VCaP (cell line): ENCODE results near the gene SCAMP4.

ENCODE experiments used
- H3K27ac ChIP-seq: fragments of 450-650 bp; 2 replicates; pipeline ENCODE4 v1.5.1; 2017
- TF ChIP-seq, protein P1 (sequence below): fragments of 450-650 bp; conservative IDR thresholded peaks from 2 replicates; pipeline ENCODE4 v1.5.1; 2017; ENCODE audit warnings: mild to moderate bottlenecking, moderate library complexity

The SCAMP4 gene

DNA sequence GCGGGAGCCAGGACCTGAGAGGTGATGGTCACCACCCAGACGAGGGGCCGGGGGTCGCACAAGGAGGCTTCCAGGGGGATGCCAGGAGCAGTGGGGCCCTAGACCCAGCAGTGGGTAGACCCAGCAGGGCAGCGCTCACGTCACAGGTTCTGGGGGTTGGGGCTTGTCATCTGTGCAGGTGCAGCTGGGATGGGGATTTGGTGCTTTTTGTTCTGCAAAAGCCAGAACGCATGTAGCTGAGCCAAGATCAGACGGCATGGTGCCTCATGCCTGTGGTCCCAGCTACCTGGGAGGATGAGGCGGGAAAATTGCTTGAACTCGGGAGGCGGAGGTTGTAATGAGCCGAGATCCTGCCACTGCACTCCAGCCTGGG is 50.9 kb downstream of the SCAMP4 start:
- H3K27ac ChIP-seq = no peak overlapping the region
- TF ChIP-seq, protein P1, sequence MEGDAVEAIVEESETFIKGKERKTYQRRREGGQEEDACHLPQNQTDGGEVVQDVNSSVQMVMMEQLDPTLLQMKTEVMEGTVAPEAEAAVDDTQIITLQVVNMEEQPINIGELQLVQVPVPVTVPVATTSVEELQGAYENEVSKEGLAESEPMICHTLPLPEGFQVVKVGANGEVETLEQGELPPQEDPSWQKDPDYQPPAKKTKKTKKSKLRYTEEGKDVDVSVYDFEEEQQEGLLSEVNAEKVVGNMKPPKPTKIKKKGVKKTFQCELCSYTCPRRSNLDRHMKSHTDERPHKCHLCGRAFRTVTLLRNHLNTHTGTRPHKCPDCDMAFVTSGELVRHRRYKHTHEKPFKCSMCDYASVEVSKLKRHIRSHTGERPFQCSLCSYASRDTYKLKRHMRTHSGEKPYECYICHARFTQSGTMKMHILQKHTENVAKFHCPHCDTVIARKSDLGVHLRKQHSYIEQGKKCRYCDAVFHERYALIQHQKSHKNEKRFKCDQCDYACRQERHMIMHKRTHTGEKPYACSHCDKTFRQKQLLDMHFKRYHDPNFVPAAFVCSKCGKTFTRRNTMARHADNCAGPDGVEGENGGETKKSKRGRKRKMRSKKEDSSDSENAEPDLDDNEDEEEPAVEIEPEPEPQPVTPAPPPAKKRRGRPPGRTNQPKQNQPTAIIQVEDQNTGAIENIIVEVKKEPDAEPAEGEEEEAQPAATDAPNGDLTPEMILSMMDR = no peak

DNA sequence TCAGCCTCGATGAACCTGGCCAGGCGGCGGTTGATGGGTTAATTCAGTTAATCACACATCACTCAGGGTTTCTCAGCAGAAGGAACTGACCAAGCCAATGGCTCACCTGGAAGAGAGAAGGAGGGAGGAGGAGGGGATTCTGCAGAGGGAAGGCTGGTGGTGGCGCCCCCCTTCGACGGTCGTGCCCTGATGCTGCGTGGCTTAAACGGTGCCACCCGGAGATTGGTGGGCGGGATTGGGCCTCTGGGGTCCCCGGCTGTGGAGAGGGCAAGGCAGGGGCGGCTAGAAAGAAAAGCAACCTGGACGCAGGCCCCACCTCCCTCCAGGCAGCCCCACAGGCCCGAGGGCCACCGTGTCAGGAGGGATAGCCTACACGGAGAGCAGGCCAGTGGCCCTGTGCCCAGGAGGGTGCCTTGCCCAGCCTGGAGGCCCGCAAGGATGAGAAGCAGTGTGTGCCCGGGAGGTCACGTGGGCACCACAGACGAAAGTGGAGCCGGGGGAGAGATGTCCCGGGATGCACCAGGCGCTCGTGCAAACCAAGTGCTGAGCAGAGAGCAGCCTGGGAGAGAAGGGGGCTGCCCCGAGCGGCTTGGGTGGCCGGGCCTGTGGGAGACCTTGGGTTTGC is 51.8 kb downstream of the SCAMP4 start:
- no peak overlapping the region for H3K27ac ChIP-seq
- TF ChIP-seq, protein P1 = no peak

DNA sequence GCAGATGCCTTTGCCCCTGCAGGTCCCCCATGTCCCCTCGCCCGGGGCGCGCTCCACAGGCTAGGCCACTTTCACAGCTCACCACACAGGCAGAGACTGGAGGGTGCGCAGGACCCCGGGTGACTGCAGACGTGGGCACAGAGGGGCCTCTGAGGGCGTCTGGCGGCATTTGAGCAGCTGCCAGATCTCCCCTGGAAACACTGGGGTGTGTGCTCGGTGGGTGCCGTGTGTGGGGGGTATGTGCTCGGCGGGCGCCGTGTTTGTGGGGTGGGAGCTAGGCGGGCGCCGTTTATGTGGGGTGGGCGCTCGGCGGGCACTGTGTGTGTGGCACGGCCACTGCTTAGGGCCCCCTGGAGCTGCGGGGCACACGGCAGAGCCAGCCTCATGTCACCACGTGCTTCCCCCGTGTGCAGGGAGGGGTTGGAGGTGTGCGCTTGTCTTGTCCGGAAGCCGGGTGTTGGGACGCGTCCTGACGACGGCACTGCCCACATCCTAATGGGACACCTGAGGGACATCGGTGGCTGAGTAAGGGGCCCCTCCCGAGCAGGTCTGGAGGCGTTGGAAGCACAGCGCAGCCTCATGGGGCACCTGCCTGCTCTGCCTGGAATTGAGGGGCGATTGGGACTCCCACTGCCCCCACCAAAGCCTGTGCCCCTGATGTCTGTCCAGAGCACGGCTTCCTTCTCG is 52.5 kb downstream of the SCAMP4 start:
- TF ChIP-seq, protein P1 = no peak
- no peak overlapping the region for H3K27ac ChIP-seq

DNA sequence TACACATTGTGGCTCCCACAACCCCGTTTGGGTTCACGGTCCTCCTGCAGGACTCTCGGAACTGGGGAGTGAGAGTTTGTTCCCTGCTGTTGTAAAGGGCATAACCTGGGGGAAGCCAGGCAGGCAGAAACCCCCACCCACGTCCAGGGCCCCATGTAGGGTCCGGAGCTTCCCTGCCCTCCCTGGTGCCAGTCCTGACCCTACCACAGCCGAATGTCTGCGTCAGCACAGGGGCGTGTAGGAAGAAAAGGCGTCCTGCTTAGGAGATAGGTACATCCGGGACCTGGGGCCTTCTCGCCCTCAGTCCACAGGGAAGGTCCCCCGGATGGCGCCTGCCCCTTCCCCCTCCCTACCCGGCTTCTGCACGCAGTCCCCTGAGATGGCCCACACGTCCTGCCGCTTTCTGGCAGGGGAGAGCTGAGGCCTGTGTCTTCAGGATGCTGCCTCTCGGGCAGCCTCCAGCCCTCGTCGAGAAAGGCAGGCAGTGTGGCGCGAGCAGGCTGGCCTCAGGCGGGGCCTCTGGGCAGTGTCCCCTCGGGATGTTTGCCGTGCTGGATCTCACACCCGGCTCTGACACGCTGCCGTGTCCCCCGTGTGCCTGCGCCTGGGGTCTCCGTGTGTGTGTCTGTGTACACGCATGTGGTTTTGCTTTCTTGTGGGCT is 54.9 kb downstream of the SCAMP4 start:
- H3K27ac ChIP-seq = no peak overlapping the region
- TF ChIP-seq, protein P1 = no peak

DNA sequence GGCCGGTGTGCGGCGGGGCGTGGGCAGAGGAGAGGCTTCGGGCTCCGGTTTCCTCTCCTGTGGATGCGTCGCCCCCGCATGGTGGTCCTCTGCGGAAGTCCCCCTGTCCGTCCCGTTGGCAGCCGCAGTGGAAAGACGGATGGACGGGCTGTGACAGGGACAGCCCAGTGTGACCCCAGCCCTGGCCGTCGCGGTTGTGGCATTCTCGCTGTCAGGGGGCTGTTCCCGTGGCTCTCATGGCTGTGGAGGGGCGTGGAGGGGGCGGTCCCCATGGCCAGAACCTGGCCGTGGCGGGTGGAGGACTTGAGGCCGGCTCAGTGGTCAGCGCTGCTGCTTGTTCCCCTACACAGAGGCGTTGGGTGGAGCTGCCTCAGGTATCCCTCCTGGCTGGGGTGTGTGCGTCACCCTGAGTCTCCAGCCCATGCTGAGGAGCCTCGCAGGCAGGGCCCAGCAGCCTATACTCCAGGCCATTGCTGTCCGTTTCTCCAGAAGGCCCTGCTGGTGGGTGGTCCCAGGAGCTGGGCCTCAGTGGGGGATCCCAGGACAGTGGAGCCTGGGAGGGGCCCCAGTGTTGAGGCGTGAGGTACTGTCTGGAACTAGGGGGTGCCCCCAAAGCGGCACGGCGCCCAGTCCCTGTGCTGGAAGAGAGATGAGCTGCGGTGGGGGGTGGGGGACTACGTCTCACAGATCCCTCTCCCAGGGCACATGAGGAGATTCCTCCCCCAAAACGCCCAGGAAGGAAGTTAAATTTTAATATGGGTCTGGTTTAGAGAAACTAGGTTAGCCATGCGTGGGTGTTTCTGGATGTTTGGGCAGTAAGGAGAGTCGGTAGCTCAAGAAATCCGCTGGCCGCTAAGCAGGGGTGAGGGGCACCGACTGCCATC is 56.0 kb downstream of the SCAMP4 start:
- no peak overlapping the region for H3K27ac ChIP-seq
- TF ChIP-seq, protein P1 = no peak

DNA sequence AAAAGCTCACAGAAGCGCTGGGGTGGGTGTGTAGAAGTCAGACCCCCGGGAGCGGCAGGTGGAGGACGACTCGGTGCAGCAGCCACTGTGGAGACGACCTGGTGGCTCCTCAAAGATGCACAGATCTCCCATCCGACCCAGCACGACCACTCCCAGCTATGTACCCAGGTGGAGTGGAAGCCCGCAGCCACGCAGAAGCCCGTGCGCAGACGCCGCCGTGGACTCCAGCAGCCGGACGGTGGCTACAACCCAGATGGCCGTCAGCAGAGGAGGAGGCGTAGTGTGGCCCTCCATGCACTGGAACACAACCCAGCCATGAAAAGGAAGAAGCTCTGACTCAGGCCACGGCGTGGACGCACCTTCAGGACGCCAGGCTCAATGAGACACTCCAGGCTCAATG is 57.5 kb downstream of the SCAMP4 start:
- H3K27ac ChIP-seq = no peak overlapping the region
- TF ChIP-seq, protein P1 = no peak
